A549 (cell line): ENCODE data around the gene MYF6. TPM values are rescaled to one million over a fixed set of nuclear protein-coding genes. Genes with fewer than 3 reads are reported as not detected.

ENCODE experiments used
- ATAC-seq, 2 experiments: fragments of 200-7000 bp in 1 of 2; fragments of >200 bp in 1 of 2; cut with Nextera tagmentation in 1 of 2; cut with Tn5 transposase in 1 of 2; 3 replicates each; pipeline versions ENCODE4 v1.8.0 to v1.9.1; 2018 to 2020; ENCODE audit warnings: mild to moderate bottlenecking in 1 of 2, moderate library complexity in 1 of 2
- CTCF ChIA-PET: fragments of 300-600 bp; sonication (Branson Sonifier 250); formaldehyde crosslinking; extraction: SDS; loops from one replicate; lab custom pipeline; 2021; ENCODE audit warnings: antibody characterized with exemption, inconsistent platforms; lab: Yijun Ruan, JAX
- POLR2A ChIA-PET: fragments of 350-600 bp; formaldehyde crosslinking; extraction: SDS; loops from one replicate; lab custom pipeline; 2021; ENCODE audit warnings: antibody characterized with exemption, inconsistent platforms; lab: Yijun Ruan, JAX
- DNase-seq, 2 experiments: peaks; one replicate each; pipeline versions ENCODE4 v3.0.0 to v3.0.0-alpha.2; 2011 to 2016; ENCODE audit warnings: low read depth in 1 of 2, low spot score in 1 of 2
- FAIRE-seq: peaks from 2 replicates; lab custom pipeline; 2011; peaks lifted over from hg19 to GRCh38; lab: Jason Lieb, UNC
- H3K27ac ChIP-seq, 2 experiments: fragments of >200 bp; sonication (Bioruptor Twin); formaldehyde crosslinking; 3 replicates each; pipeline ENCODE4 v1.5.1; 2016 to 2017
- H3K4me1 ChIP-seq: fragments of >200 bp; sonication (Bioruptor Twin); formaldehyde crosslinking; 3 replicates; pipeline ENCODE4 v1.6.1; 2016
- H3K4me2 ChIP-seq: fragments of >200 bp; sonication (Bioruptor Twin); formaldehyde crosslinking; 3 replicates; pipeline ENCODE4 v1.6.1; 2016
- H3K4me3 ChIP-seq: fragments of >200 bp; sonication (Bioruptor Twin); formaldehyde crosslinking; 3 replicates; pipeline ENCODE4 v1.5.1; 2016
- H3K9me3 ChIP-seq: fragments of >200 bp; sonication (Bioruptor Twin); formaldehyde crosslinking; 3 replicates; pipeline ENCODE4 v1.6.1; 2016
- ATOH8 ChIP-seq: fragments of 250-450 bp; sonication (Bioruptor Pico); IDR thresholded peaks from 2 replicates; pipeline ENCODE4 v1.5.0; 2020; ENCODE audit warnings: low read depth, mild to moderate bottlenecking, moderate library complexity
- CBX8 ChIP-seq: fragments of 200-600 bp; sonication (generic); IDR thresholded peaks from 2 replicates; pipeline ENCODE4 v1.6.1; 2016
- CHD4 ChIP-seq: fragments of 200-600 bp; sonication (generic); IDR thresholded peaks from 2 replicates; pipeline ENCODE4 v1.6.1; 2016; ENCODE audit warnings: antibody characterized with exemption, mild to moderate bottlenecking, borderline replicate concordance
- CTCF ChIP-seq: fragments of >200 bp; sonication (Bioruptor Twin); formaldehyde crosslinking; IDR thresholded peaks from 3 replicates; pipeline ENCODE4 v1.5.1; 2016
- ELK1 ChIP-seq: fragments of 150-350 bp; IDR thresholded peaks from 2 replicates; pipeline ENCODE4 v1.6.1; 2014; ENCODE audit warnings: low read depth, mild to moderate bottlenecking, low read length
- FOSB ChIP-seq: fragments of 250-450 bp; sonication (Bioruptor Pico); IDR thresholded peaks from 2 replicates; pipeline ENCODE4 v1.5.0; 2020; ENCODE audit warnings: mild to moderate bottlenecking, moderate library complexity
- FOXS1 ChIP-seq: fragments of 250-450 bp; sonication (Bioruptor Pico); IDR thresholded peaks from 2 replicates; pipeline ENCODE4 v1.5.0; 2020; ENCODE audit warnings: mild to moderate bottlenecking, moderate library complexity
- HOXB13 ChIP-seq: fragments of 250-450 bp; sonication (Bioruptor Pico); IDR thresholded peaks from 2 replicates; pipeline ENCODE4 v1.5.0; 2020; ENCODE audit warnings: low read depth, mild to moderate bottlenecking, moderate library complexity
- HOXB5 ChIP-seq: fragments of 250-450 bp; sonication (Bioruptor Pico); IDR thresholded peaks from 2 replicates; pipeline ENCODE4 v1.5.0; 2020; ENCODE audit warnings: mild to moderate bottlenecking, moderate library complexity
- JUN ChIP-seq, 2 experiments: fragments of >200 bp; sonication (Bioruptor Twin); formaldehyde crosslinking; IDR thresholded peaks; 2 replicates in 1 of 2; 3 replicates in 1 of 2; pipeline ENCODE4 v1.6.1; 2016 to 2017
- KDM5A ChIP-seq: fragments of 200-600 bp; sonication (generic); IDR thresholded peaks from 2 replicates; pipeline ENCODE4 v1.6.1; 2016; ENCODE audit warnings: antibody characterized with exemption, mild to moderate bottlenecking
- MAFK ChIP-seq: fragments of 450-650 bp; IDR thresholded peaks from 2 replicates; pipeline ENCODE4 v1.6.1; 2014; ENCODE audit not compliant: partially characterized antibody
- MAX ChIP-seq: IDR thresholded peaks from 2 replicates; pipeline ENCODE4 v1.6.1; 2012
- MYC ChIP-seq: IDR thresholded peaks from 2 replicates; pipeline ENCODE4 v1.6.1; 2012; ENCODE audit warnings: mild to moderate bottlenecking, inconsistent platforms, low read length, improper control_type of control experiment, borderline replicate concordance
- NFE2L2 ChIP-seq: fragments of 150-350 bp; conservative IDR thresholded peaks from 2 replicates; pipeline ENCODE4 v1.6.1; 2014; ENCODE audit warnings: low read length
- RARB ChIP-seq: fragments of 250-450 bp; sonication (Bioruptor Pico); IDR thresholded peaks from 2 replicates; pipeline ENCODE4 v1.8.0; 2021; ENCODE audit warnings: mild to moderate bottlenecking, moderate library complexity
- RCOR1 ChIP-seq: fragments of 150-350 bp; IDR thresholded peaks from 2 replicates; pipeline ENCODE4 v1.6.1; 2014; ENCODE audit warnings: antibody characterized with exemption, low read length, low read depth
- REST ChIP-seq: fragments of 200-600 bp; sonication (generic); IDR thresholded peaks from 2 replicates; pipeline ENCODE4 v1.6.1; 2016; ENCODE audit warnings: antibody characterized with exemption, mild to moderate bottlenecking, moderate library complexity
- RNF2 ChIP-seq: fragments of 200-600 bp; sonication (generic); IDR thresholded peaks from 2 replicates; pipeline ENCODE4 v1.6.1; 2016; ENCODE audit warnings: low read depth, mild to moderate bottlenecking, antibody characterized with exemption, moderate library complexity, borderline replicate concordance
- TP53 ChIP-seq: fragments of 250-450 bp; sonication (Bioruptor Pico); IDR thresholded peaks from 2 replicates; pipeline ENCODE4 v1.5.0; 2021; ENCODE audit warnings: mild to moderate bottlenecking, moderate library complexity
- ZSCAN20 ChIP-seq: fragments of 250-450 bp; sonication (Bioruptor Pico); IDR thresholded peaks from 2 replicates; pipeline ENCODE4 v1.8.0; 2022; ENCODE audit warnings: mild to moderate bottlenecking, moderate library complexity
- WGBS: methylation state at CpG from one replicate; pipeline ENCODE4 v1.1.6; 2017; ENCODE audit errors: missing lambda C conversion rate; 5-methylcytosine and 5-hydroxymethylcytosine counted together
- polyA plus RNA-seq, 4 experiments: library from polyadenylated mRNA; depleted of rRNA in 3 of 4; stranded (reverse); fragments of >200 nt; fragmentation: RNase III in 1 of 4; extraction: RNeasy Plus Mini Kit Qiagen cat#74134 plus additional on column Dnase treatment in 1 of 4; gene quantifications; 2 replicates in 3 of 4; 3 replicates in 1 of 4; pipeline ENCODE4 v1.2.3, GENCODE V29; 2011 to 2017

MYF6 gene
- polyA plus RNA-seq, 2 of the 4 experiments (the other 2 are of a cell fraction): not detected

- TF ChIP-seq REST (no peak), RNF2 (no peak), ATOH8 (CRISPR knock-in tag) (no peak), JUN (IDR thresholded peaks at IDR 0.05) (no peak), MAX (no peak), HOXB5 (CRISPR knock-in tag) (no peak)
Measured at GRCh38 chr12:80714055-80714454, 6.6 kb downstream of the MYF6 start (continued).

GRCh38 chr12:80714846-80715245 is 7.4 kb downstream of the MYF6 start:
- no peaks in the 10 kb centered on the region for H3K9me3 ChIP-seq
- TF ChIP-seq NFE2L2 (no peak), CBX8 (no peak), FOSB (CRISPR knock-in tag) (no peak), RARB (CRISPR knock-in tag) (no peak), ELK1 (no peak), FOXS1 (CRISPR knock-in tag) (no peak), RCOR1 (no peak), MYC (no peak), TP53 (CRISPR knock-in tag) (no peak), CTCF (no peak), HOXB13 (CRISPR knock-in tag) (no peak), KDM5A (no peak), MAFK (no peak), CHD4 (no peak), ZSCAN20 (CRISPR knock-in tag) (no peak), ATOH8 (CRISPR knock-in tag) (no peak)
- H3K27ac ChIP-seq: no peak overlapping the region
- ChIA-PET POLR2A (no interaction called here), CTCF (no interaction called here)
- FAIRE-seq: no peak
- DNase-seq: no peak
- no peak for ATAC-seq
- H3K4me3 ChIP-seq: no peak overlapping the region
- H3K4me2 ChIP-seq: no peak overlapping the region
- H3K4me1 ChIP-seq: no peaks in the 10 kb centered on the region
- 69% methylated on average over 3 of the region's 3 CpGs for WGBS
